Activated CD4-positive, alpha-beta T cell treated with anti-CD3 and anti-CD28 coated beads for 36 hours (primary cell): ENCODE results near the gene PDZRN4. TPM values are rescaled to one million over a fixed set of nuclear protein-coding genes. Genes with fewer than 3 reads are reported as not detected.

Source experiments
- ATAC-seq: fragments of 200-7000 bp; cut with Tn5 transposase; one replicate; pipeline ENCODE4 v1.10.0; 2021; ENCODE audit warnings: mild to moderate bottlenecking, moderate library complexity
- CTCF ChIA-PET: fragments of 350-600 bp; sonication (Branson Sonifier 250); formaldehyde crosslinking; loops from one replicate; lab custom pipeline; 2021; ENCODE audit warnings: antibody characterized with exemption; lab: Charles Lee
- POLR2A ChIA-PET: fragments of 350-600 bp; sonication (Branson Sonifier 250); formaldehyde crosslinking; loops from one replicate; lab custom pipeline; 2021; ENCODE audit warnings: antibody characterized with exemption, inconsistent platforms; lab: Charles Lee
- DNase-seq: peaks from one replicate; pipeline ENCODE4 v3.0.0-alpha.2; 2020
- H3K27ac Mint-ChIP-seq: one replicate; pipeline ENCODE4 v1.8.0; 2021; ENCODE audit warnings: mixed read lengths
- H3K27me3 Mint-ChIP-seq: one replicate; pipeline ENCODE4 v1.8.0; 2021; ENCODE audit warnings: mixed read lengths
- H3K36me3 Mint-ChIP-seq: one replicate; pipeline ENCODE4 v1.8.0; 2021; ENCODE audit warnings: low read depth, mixed read lengths
- H3K4me1 Mint-ChIP-seq: one replicate; pipeline ENCODE4 v1.8.0; 2021; ENCODE audit warnings: mixed read lengths
- H3K4me3 Mint-ChIP-seq: one replicate; pipeline ENCODE4 v1.8.0; 2021; ENCODE audit warnings: mild to moderate bottlenecking, moderate library complexity, mixed read lengths
- H3K9me3 Mint-ChIP-seq: one replicate; pipeline ENCODE4 v1.8.0; 2021; ENCODE audit warnings: low read depth, mixed read lengths
- intact Hi-C, 2 experiments: fragments of 100-400 bp; cut with DNase I in 1 of 2; cut with micrococcal nuclease in 1 of 2; formaldehyde crosslinking; loops; one replicate each; pipeline versions ENCODE4 v1.14.2 to v1.15.1; 2022 to 2024; cut with DNase I, micrococcal nuclease
- total RNA-seq, 2 experiments: library from RNA; stranded (reverse); gene quantifications; one replicate each; pipeline ENCODE4 v1.2.3, GENCODE V29; 2021

PDZRN4 gene
- total RNA-seq, 2 experiments from 2014 or later, result not detected

DNA sequence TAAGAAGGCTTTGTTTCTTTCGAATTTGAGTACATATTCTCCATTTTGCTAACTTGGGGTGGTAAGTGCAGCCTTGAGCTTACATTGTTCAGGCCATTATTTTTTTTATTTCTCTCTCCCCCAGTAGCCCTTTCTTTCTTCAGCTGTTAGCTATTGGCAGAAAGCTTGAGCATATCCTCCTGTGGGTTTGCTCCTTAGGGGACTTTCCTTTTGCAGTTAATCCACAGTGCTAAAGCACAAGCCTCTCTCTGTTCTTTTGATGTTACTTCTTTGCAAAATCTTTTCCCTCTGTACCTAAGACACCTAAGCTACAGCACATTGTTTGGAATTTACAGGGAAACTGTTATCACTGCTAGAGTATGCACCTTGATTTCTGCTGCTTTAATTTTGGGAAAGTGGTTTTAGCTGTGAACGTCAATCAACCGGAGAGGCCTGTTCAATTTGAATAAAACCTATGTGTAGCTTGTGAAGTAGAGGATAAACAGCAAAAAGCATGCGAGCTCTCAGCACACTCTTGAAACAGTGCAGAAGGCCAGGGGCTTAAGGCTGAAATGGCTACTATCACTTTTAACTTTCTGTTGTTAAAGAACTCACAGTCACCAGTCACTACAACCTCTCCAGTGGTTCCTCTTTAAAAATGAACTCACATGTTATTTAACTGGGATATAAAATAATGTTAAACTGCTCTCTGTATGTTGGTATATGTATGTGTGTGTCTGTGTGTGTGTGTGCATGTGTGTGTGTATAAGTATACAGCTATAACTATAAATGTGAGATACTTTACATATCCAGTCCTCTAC is 139.2 kb downstream of the PDZRN4 start:
- H3K36me3 Mint-ChIP-seq, result no peaks in the 10 kb centered on the region
- H3K9me3 Mint-ChIP-seq, result no peaks in the 10 kb centered on the region
- no peak overlapping the region for H3K27ac Mint-ChIP-seq
- ChIA-PET CTCF (no interaction called here), POLR2A (no interaction called here)
- intact Hi-C loops, result no loop called here
- no peak for ATAC-seq
- DNase-seq, result no peak
- H3K27me3 Mint-ChIP-seq, result peaks cover 4% of the 10 kb centered on the region
- no peak overlapping the region for H3K4me3 Mint-ChIP-seq
- no peaks in the 10 kb centered on the region for H3K4me1 Mint-ChIP-seq

GRCh38 chr12:41333974-41334373 is 145.9 kb downstream of the PDZRN4 start:
- DNase-seq, result no peak
- Mint-ChIP-seq H3K27ac (no peak overlapping the region), H3K27me3 (peaks cover 14% of the 10 kb centered on the region), H3K4me1 (no peaks in the 10 kb centered on the region), H3K36me3 (no peaks in the 10 kb centered on the region), H3K9me3 (no peaks in the 10 kb centered on the region), H3K4me3 (no peak overlapping the region)
- POLR2A ChIA-PET, result no interaction called here
- intact Hi-C loops, result no loop called here
- CTCF ChIA-PET, result interaction anchor here (0.7 kb wide), 1 partner anchor 41 kb away, joined by 3 read pairs; no protein-coding TSS in a partner anchor
- ATAC-seq, result no peak

- ChIA-PET POLR2A (no interaction called here), CTCF (interaction anchor here (0.7 kb wide), 1 partner anchor 41 kb away, joined by 3 read pairs; no protein-coding TSS in a partner anchor)
- intact Hi-C loops, result no loop called here
- no peak overlapping the region for H3K27ac Mint-ChIP-seq
- H3K27me3 Mint-ChIP-seq, result peaks cover 14% of the 10 kb centered on the region
- H3K4me1 Mint-ChIP-seq, result no peaks in the 10 kb centered on the region
- H3K4me3 Mint-ChIP-seq, result no peak overlapping the region
- DNase-seq (no peak), ATAC-seq (no peak)
- H3K36me3 Mint-ChIP-seq, result no peaks in the 10 kb centered on the region
- no peaks in the 10 kb centered on the region for H3K9me3 Mint-ChIP-seq
These were observed 146.3 kb downstream of the PDZRN4 start for GRCh38 chr12:41334390-41334789.

DNA sequence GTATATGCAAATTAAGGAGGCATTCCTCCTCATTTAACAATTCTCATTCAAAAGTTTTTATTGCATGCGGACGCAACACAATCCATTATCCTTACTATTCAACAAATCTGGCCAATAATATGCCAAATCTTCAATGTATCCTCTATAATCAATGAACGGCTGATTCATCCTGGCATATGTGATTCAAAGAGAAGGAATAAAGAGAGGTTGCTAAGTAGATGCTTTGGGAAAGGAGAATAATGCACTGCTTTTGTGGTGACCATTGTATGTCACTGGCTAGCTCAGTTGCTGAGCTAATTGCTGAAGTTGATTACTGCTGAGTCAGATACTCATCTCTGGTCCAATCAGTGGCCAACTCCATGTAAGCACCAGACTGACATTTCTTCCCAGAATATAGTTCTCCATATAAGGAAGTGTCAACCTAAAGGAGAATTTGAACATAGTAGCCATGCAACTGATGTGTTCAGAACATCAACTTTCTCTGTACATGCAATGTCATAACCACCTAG is 148.0 kb downstream of the PDZRN4 start:
- no peak overlapping the region for H3K27ac Mint-ChIP-seq
- ChIA-PET CTCF (interaction anchor here (1.2 kb wide), 1 partner anchor 13 kb away, joined by 3 read pairs; no protein-coding TSS in a partner anchor), POLR2A (no interaction called here)
- DNase-seq (no peak), ATAC-seq (no peak)
- intact Hi-C loops, result no loop called here
- H3K27me3 Mint-ChIP-seq, result peaks cover 15% of the 10 kb centered on the region
- no peak overlapping the region for H3K4me3 Mint-ChIP-seq
- no peaks in the 10 kb centered on the region for H3K36me3 Mint-ChIP-seq
- peaks cover 2% of the 10 kb centered on the region for H3K9me3 Mint-ChIP-seq
- H3K4me1 Mint-ChIP-seq, result no peaks in the 10 kb centered on the region

GRCh38 chr12:41339784-41340183 is 151.7 kb downstream of the PDZRN4 start:
- intact Hi-C loops, result no loop called here
- H3K27me3 Mint-ChIP-seq, result peaks cover 6% of the 10 kb centered on the region
- ATAC-seq (no peak), DNase-seq (no peak)
- H3K36me3 Mint-ChIP-seq, result no peaks in the 10 kb centered on the region
- H3K27ac Mint-ChIP-seq, result no peak overlapping the region
- H3K4me3 Mint-ChIP-seq, result no peak overlapping the region
- ChIA-PET CTCF (no interaction called here), POLR2A (no interaction called here)
- H3K9me3 Mint-ChIP-seq, result peaks cover 2% of the 10 kb centered on the region
- no peaks in the 10 kb centered on the region for H3K4me1 Mint-ChIP-seq

- POLR2A ChIA-PET, result no interaction called here
- no peak for DNase-seq
- H3K27me3 Mint-ChIP-seq, result peaks cover 2% of the 10 kb centered on the region
These were observed 156.8 kb downstream of the PDZRN4 start for GRCh38 chr12:41344776-41345470.

DNA sequence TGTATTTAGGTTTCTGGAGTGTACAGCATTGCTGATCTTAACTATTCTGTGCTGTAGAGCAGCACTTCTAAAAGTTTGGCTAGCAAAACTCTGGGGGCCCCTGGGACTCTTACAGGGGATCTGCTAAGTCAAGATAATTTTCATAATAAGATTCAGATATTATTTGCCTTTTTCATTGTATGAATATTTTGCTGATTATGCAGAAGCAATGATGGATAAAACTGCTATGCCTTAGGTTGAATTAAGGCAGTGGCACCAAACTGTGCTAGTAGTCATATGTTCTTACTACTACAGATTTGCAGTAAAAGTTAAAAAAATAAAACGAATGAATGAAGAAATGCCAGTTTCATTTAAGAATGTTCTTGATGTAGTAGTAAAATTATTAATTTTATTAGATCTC is 160.1 kb downstream of the PDZRN4 start:
- H3K4me3 Mint-ChIP-seq, result no peak overlapping the region
- H3K4me1 Mint-ChIP-seq, result no peaks in the 10 kb centered on the region
- H3K36me3 Mint-ChIP-seq, result no peaks in the 10 kb centered on the region
- peaks cover 6% of the 10 kb centered on the region for H3K9me3 Mint-ChIP-seq
- ATAC-seq, result no peak
- ChIA-PET POLR2A (no interaction called here), CTCF (no interaction called here)
- intact Hi-C loops, result no loop called here
- H3K27ac Mint-ChIP-seq, result no peak overlapping the region
- DNase-seq, result no peak
- no peaks in the 10 kb centered on the region for H3K27me3 Mint-ChIP-seq

More at GRCh38 chr12:41344776-41345470, 156.8 kb downstream of the PDZRN4 start:
- no peak for ATAC-seq
- CTCF ChIA-PET, result interaction anchor here (0.6 kb wide), 2 partner anchors 508 to 847 kb away, joined by 5 read pairs; no protein-coding TSS in a partner anchor
- intact Hi-C loops, result no loop called here
- no peak overlapping the region for H3K4me3 Mint-ChIP-seq
- no peaks in the 10 kb centered on the region for H3K36me3 Mint-ChIP-seq
- H3K4me1 Mint-ChIP-seq, result no peaks in the 10 kb centered on the region
- no peak overlapping the region for H3K27ac Mint-ChIP-seq
- peaks cover 2% of the 10 kb centered on the region for H3K9me3 Mint-ChIP-seq

GRCh38 chr12:41356181-41356580 is 168.1 kb downstream of the PDZRN4 start:
- H3K4me3 Mint-ChIP-seq, result no peak overlapping the region
- no peaks in the 10 kb centered on the region for H3K27me3 Mint-ChIP-seq
- peaks cover 4% of the 10 kb centered on the region for H3K9me3 Mint-ChIP-seq
- no peak for DNase-seq
- no peak overlapping the region for H3K27ac Mint-ChIP-seq
- intact Hi-C loops, result no loop called here
- ATAC-seq, result no peak
- no peaks in the 10 kb centered on the region for H3K36me3 Mint-ChIP-seq
- H3K4me1 Mint-ChIP-seq, result no peaks in the 10 kb centered on the region
- ChIA-PET POLR2A (no interaction called here), CTCF (no interaction called here)

DNA sequence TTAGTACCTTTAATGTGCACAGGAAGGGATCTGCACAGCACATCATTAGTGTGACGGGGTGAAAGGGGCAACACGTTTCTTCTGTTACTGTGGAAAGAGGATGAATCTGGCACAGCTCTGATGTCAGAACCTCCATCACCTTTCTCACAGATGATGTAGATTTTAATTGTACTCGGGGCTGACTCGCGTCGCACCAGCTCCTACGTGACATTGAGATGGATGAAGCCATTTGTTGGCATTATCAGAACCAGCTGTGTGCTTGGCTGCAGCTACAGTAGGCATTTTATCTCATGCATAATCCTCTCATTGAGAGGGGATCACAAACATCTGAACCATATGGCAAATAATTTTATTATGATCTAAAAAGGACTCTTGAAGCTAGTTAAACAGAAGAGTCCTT is 173.6 kb downstream of the PDZRN4 start:
- Mint-ChIP-seq H3K27ac (no peak overlapping the region), H3K9me3 (no peaks in the 10 kb centered on the region), H3K4me1 (no peaks in the 10 kb centered on the region), H3K36me3 (no peaks in the 10 kb centered on the region), H3K4me3 (no peak overlapping the region), H3K27me3 (no peaks in the 10 kb centered on the region)
- ChIA-PET POLR2A (interaction anchor here (0.7 kb wide), 1 partner anchor 663 kb away, joined by 3 read pairs; no protein-coding TSS in a partner anchor), CTCF (interaction anchor here (1.0 kb wide), 1 partner anchor 9 kb away, joined by 3 read pairs; no protein-coding TSS in a partner anchor)
- no peak for DNase-seq
- intact Hi-C loops, result loop anchor here in 1 of 2 experiments (10.0 kb wide), 1 partner anchor 663 kb away; no protein-coding TSS in a partner anchor
- ATAC-seq, result no peak

GRCh38 chr12:41362510-41362909 is 174.4 kb downstream of the PDZRN4 start:
- ChIA-PET CTCF (no interaction called here), POLR2A (no interaction called here)
- no peak for ATAC-seq
- DNase-seq, result no peak
- Mint-ChIP-seq H3K4me3 (no peak overlapping the region), H3K9me3 (no peaks in the 10 kb centered on the region), H3K4me1 (no peaks in the 10 kb centered on the region), H3K27me3 (no peaks in the 10 kb centered on the region), H3K27ac (no peak overlapping the region), H3K36me3 (no peaks in the 10 kb centered on the region)
- intact Hi-C loops, result loop anchor here in 1 of 2 experiments (10.0 kb wide), 1 partner anchor 662 kb away; no protein-coding TSS in a partner anchor

DNA sequence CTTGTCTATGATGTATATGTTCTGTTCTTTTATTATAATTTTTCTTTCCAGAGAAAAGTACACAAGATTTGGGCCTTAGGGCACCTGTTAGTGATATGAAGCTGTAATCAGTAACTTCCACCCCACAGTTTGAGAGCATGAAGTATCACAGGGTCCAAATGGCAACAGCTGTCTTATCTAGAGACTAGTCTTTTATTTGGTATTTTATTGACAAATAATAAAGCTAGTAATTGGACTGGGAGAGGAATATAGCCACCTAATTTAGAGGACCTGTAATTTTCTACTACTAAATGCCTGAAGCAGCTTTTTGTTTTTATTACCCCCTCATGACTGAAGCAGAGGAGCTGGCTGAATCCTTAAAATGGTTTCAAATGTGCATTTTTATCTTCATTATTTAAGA is 174.8 kb downstream of the PDZRN4 start:
- no peak overlapping the region for H3K4me3 Mint-ChIP-seq
- H3K27ac Mint-ChIP-seq, result no peak overlapping the region
- ATAC-seq, result no peak
- POLR2A ChIA-PET, result no interaction called here
- no peaks in the 10 kb centered on the region for H3K27me3 Mint-ChIP-seq
- no peak for DNase-seq
- intact Hi-C loops, result loop anchor here in 1 of 2 experiments (10.0 kb wide), 1 partner anchor 662 kb away; no protein-coding TSS in a partner anchor
- no peaks in the 10 kb centered on the region for H3K4me1 Mint-ChIP-seq
- no peaks in the 10 kb centered on the region for H3K9me3 Mint-ChIP-seq
- CTCF ChIA-PET, result no interaction called here
- H3K36me3 Mint-ChIP-seq, result no peaks in the 10 kb centered on the region
